GM18909 (cell line): Measurements from ENCODE around the gene UNC79.

Experiments used
- ATAC-seq: cut with Tn5 transposase; IDR thresholded peaks from one replicate; pipeline ENCODE4 v1.9.1; 2021; ENCODE audit warnings: mild to moderate bottlenecking; ENCODE audit not compliant: unreplicated experiment, poor library complexity

UNC79 gene

GRCh38 chr14:93743270-93744060 lies 312.7 kb downstream of the UNC79 start:
- no peak for ATAC-seq

- no peak for ATAC-seq
Measured at GRCh38 chr14:93744176-93744575, 313.4 kb downstream of the UNC79 start.

- ATAC-seq: no peak
Measured at GRCh38 chr14:93744876-93745275, 314.1 kb downstream of the UNC79 start.

- ATAC-seq: no peak
Measured at GRCh38 chr14:93745603-93746273, 315.0 kb downstream of the UNC79 start.

- ATAC-seq: no peak
Measured at GRCh38 chr14:93747102-93747501, 316.4 kb downstream of the UNC79 start.

- ATAC-seq: no peak
Measured at GRCh38 chr14:93747560-93747959, 316.8 kb downstream of the UNC79 start.

GRCh38 chr14:93748208-93749075 lies 317.7 kb downstream of the UNC79 start:
- no peak for ATAC-seq

GRCh38 chr14:93749076-93749420 lies 318.3 kb downstream of the UNC79 start:
- no peak for ATAC-seq

GRCh38 chr14:93751946-93752655 lies 321.4 kb downstream of the UNC79 start:
- ATAC-seq: no peak

GRCh38 chr14:93752980-93753561 lies 322.3 kb downstream of the UNC79 start:
- no peak for ATAC-seq

GRCh38 chr14:93753647-93754046 lies 322.9 kb downstream of the UNC79 start:
- no peak for ATAC-seq

- no peak for ATAC-seq
Measured at GRCh38 chr14:93757206-93757605, 326.5 kb downstream of the UNC79 start.
